H9 (cell line): ENCODE results near the gene OSCAR. TPM values are rescaled to one million over a fixed set of nuclear protein-coding genes. Genes with fewer than 3 reads are reported as not detected.

ENCODE experiments used
- DNase-seq: peaks from one replicate; pipeline ENCODE4 v3.0.0-alpha.2; 2017
- H2AFZ ChIP-seq: one replicate; pipeline ENCODE4 v1.6.1; 2013; ENCODE audit warnings: mild to moderate bottlenecking, low read length, control low read depth, moderate library complexity
- H2AK5ac ChIP-seq: 2 replicates; pipeline ENCODE4 v1.6.1; 2013; ENCODE audit warnings: low read length, control low read depth, mixed read lengths; ENCODE audit not compliant: insufficient read length
- H2BK120ac ChIP-seq: one replicate; pipeline ENCODE4 v1.6.1; 2013; ENCODE audit warnings: low read depth, mild to moderate bottlenecking, low read length, control low read depth, inconsistent platforms; ENCODE audit not compliant: poor library complexity, severe bottlenecking
- H2BK12ac ChIP-seq: 2 replicates; pipeline ENCODE4 v1.6.1; 2013; ENCODE audit warnings: low read length, control low read depth, mixed read lengths, low read depth; ENCODE audit not compliant: insufficient read length
- H2BK15ac ChIP-seq: 2 replicates; pipeline ENCODE4 v1.6.1; 2013; ENCODE audit warnings: low read depth, low read length, control low read depth
- H2BK20ac ChIP-seq: one replicate; pipeline ENCODE4 v1.6.1; 2013; ENCODE audit warnings: low read depth, mild to moderate bottlenecking, low read length, control low read depth, inconsistent platforms; ENCODE audit not compliant: poor library complexity, severe bottlenecking
- H2BK5ac ChIP-seq: 2 replicates; pipeline ENCODE4 v1.6.1; 2013; ENCODE audit warnings: low read length, control low read depth, mixed read lengths; ENCODE audit not compliant: insufficient read length
- H3K14ac ChIP-seq: 2 replicates; pipeline ENCODE4 v1.6.1; 2013; ENCODE audit warnings: low read length, control low read depth; ENCODE audit not compliant: insufficient read depth
- H3K18ac ChIP-seq: 2 replicates; pipeline ENCODE4 v1.6.1; 2013; ENCODE audit warnings: low read depth, mild to moderate bottlenecking, mixed read lengths, low read length, control low read depth; ENCODE audit not compliant: insufficient read length
- H3K23ac ChIP-seq: 2 replicates; pipeline ENCODE4 v1.6.1; 2013; ENCODE audit warnings: low read length, control low read depth, mixed read lengths, low read depth; ENCODE audit not compliant: insufficient read length
- H3K23me2 ChIP-seq: 2 replicates; pipeline ENCODE4 v1.6.1; 2013; ENCODE audit warnings: low read depth, mild to moderate bottlenecking, mixed read lengths, low read length, control low read depth; ENCODE audit not compliant: insufficient read length, poor library complexity, severe bottlenecking
- H3K27ac ChIP-seq: 2 replicates; pipeline ENCODE4 v1.5.1; 2013; ENCODE audit warnings: low read length, control low read depth, mixed read lengths, low read depth; ENCODE audit not compliant: insufficient read length
- H3K27me3 ChIP-seq: 2 replicates; pipeline ENCODE4 v1.6.1; 2013; ENCODE audit warnings: low read length, control low read depth, inconsistent platforms; ENCODE audit not compliant: insufficient read depth
- H3K4ac ChIP-seq: 2 replicates; pipeline ENCODE4 v1.6.1; 2013; ENCODE audit warnings: low read depth, mild to moderate bottlenecking, control low read depth, inconsistent platforms, low read length, moderate library complexity
- H3K4me1 ChIP-seq: 2 replicates; pipeline ENCODE4 v1.6.1; 2013; ENCODE audit warnings: low read length, control low read depth, inconsistent platforms; ENCODE audit not compliant: insufficient read depth
- H3K4me2 ChIP-seq: 2 replicates; pipeline ENCODE4 v1.6.1; 2013; ENCODE audit warnings: low read length, control low read depth, mixed read lengths; ENCODE audit not compliant: insufficient read length, insufficient read depth
- H3K56ac ChIP-seq: 2 replicates; pipeline ENCODE4 v1.6.1; 2013; ENCODE audit warnings: low read depth, mild to moderate bottlenecking, mixed read lengths, low read length, control low read depth; ENCODE audit not compliant: insufficient read length
- H3K79me1 ChIP-seq: 2 replicates; pipeline ENCODE4 v1.6.1; 2013; ENCODE audit warnings: low read depth, mild to moderate bottlenecking, moderate library complexity, low read length, control low read depth, inconsistent platforms; ENCODE audit not compliant: insufficient read depth, poor library complexity, severe bottlenecking
- H3K79me2 ChIP-seq: 2 replicates; pipeline ENCODE4 v1.6.1; 2013; ENCODE audit warnings: low read length, control low read depth, inconsistent platforms; ENCODE audit not compliant: insufficient read depth
- H3K9ac ChIP-seq: 2 replicates; pipeline ENCODE4 v1.6.1; 2013; ENCODE audit warnings: low read length, control low read depth, mixed read lengths; ENCODE audit not compliant: insufficient read length; ENCODE audit errors: extremely low read depth
- H3K9me3 ChIP-seq: one replicate; pipeline ENCODE4 v1.6.1; 2013; ENCODE audit warnings: low read depth, low read length, inconsistent platforms; ENCODE audit not compliant: control insufficient read depth
- H3T11ph ChIP-seq: one replicate; pipeline ENCODE4 v1.6.1; 2013; ENCODE audit warnings: mild to moderate bottlenecking, low read length, control low read depth, inconsistent platforms
- H4K20me1 ChIP-seq: one replicate; pipeline ENCODE4 v1.6.1; 2013; ENCODE audit not compliant: control insufficient read depth, insufficient read length, insufficient read depth
- H4K5ac ChIP-seq: 2 replicates; pipeline ENCODE4 v1.6.1; 2013; ENCODE audit warnings: low read depth, mild to moderate bottlenecking, mixed read lengths, low read length, control low read depth; ENCODE audit not compliant: insufficient read length
- H4K8ac ChIP-seq: replicated peaks from 2 replicates; pipeline ENCODE4 v1.6.1; 2013; ENCODE audit warnings: low read length, control low read depth, mixed read lengths, low read depth; ENCODE audit not compliant: insufficient read length
- H4K91ac ChIP-seq: 2 replicates; pipeline ENCODE4 v1.6.1; 2013; ENCODE audit warnings: low read depth, mild to moderate bottlenecking, moderate library complexity, mixed read lengths, low read length, control low read depth; ENCODE audit not compliant: insufficient read length
- H3K27ac Mint-ChIP-seq, 3 experiments: 2 replicates in 2 of 3; 3 replicates in 1 of 3; pipeline ENCODE4 v1.8.0; 2020 to 2021; ENCODE audit warnings: mixed read lengths in 3 of 3, mild to moderate bottlenecking in 1 of 3, moderate library complexity in 1 of 3
- H3K27me3 Mint-ChIP-seq: 2 replicates; pipeline ENCODE4 v1.8.0; 2021; ENCODE audit warnings: low read depth, mild to moderate bottlenecking, moderate library complexity, mixed read lengths
- H3K36me3 Mint-ChIP-seq, 3 experiments: 2 replicates in 2 of 3; 3 replicates in 1 of 3; pipeline ENCODE4 v1.8.0; 2020 to 2021; ENCODE audit warnings: low read depth in 3 of 3, mixed read lengths in 3 of 3; ENCODE audit not compliant: insufficient read depth in 1 of 3
- H3K4me1 Mint-ChIP-seq, 2 experiments: 2 replicates each; pipeline ENCODE4 v1.8.0; 2020; ENCODE audit warnings: mixed read lengths in 2 of 2
- H3K4me3 Mint-ChIP-seq, 2 experiments: 2 replicates in 1 of 2; 3 replicates in 1 of 2; pipeline ENCODE4 v1.8.0; 2020 to 2021; ENCODE audit warnings: mild to moderate bottlenecking in 2 of 2, mixed read lengths in 2 of 2, moderate library complexity in 1 of 2
- H3K9me3 Mint-ChIP-seq, 2 experiments: 2 replicates in 1 of 2; 3 replicates in 1 of 2; pipeline ENCODE4 v1.8.0; 2020; ENCODE audit warnings: mild to moderate bottlenecking in 2 of 2, mixed read lengths in 2 of 2, moderate library complexity in 1 of 2
- CTCF ChIP-seq: fragments of 200-600 bp; sonication (generic); conservative IDR thresholded peaks from 3 replicates; pipeline ENCODE4 v1.8.0; 2021; ENCODE audit warnings: antibody characterized with exemption, mild to moderate bottlenecking
- WGBS: extraction: QIAGEN DNeasy Blood & Tissue Kit; methylation state at CpG from one replicate; pipeline ENCODE4 v1.1.7; 2013; ENCODE audit warnings: missing lambda C conversion rate, low lambda C conversion rate, mixed read lengths; ENCODE audit not compliant: insufficient read length; ENCODE audit errors: extremely low coverage; 5-methylcytosine and 5-hydroxymethylcytosine counted together
- total RNA-seq: library from RNA; stranded (reverse); gene quantifications from 2 replicates; pipeline ENCODE4 v1.2.1, GENCODE V29; 2021

Gene OSCAR
- total RNA-seq, 1 experiment from 2014 or later, result 0.24 TPM

GRCh38 chr19:54062643-54063042 lies 38.0 kb downstream of the OSCAR start:
- Histone ChIP-seq H3K14ac (no peak overlapping the region), H3K27ac (no peak overlapping the region), H3K79me1 (no peaks in the 10 kb centered on the region), H3K23me2 (no peaks in the 10 kb centered on the region), H4K5ac (no peak overlapping the region), H2BK20ac (no peak overlapping the region), H3K18ac (no peak overlapping the region), H3K4me1 (no peaks in the 10 kb centered on the region; the same call in 1 of the 2 replicates), H4K91ac (no peak overlapping the region), H3K4me2 (no peak overlapping the region), H4K20me1 (no peaks in the 10 kb centered on the region), H3K56ac (no peak overlapping the region), H3K9me3 (no peaks in the 10 kb centered on the region), H3K9ac (no peak overlapping the region), H2BK120ac (no peak overlapping the region), H2BK12ac (no peak overlapping the region), H2BK15ac (no peak overlapping the region), H3K23ac (no peak overlapping the region), H3K27me3 (no peaks in the 10 kb centered on the region), H2AFZ (no peak overlapping the region), H3K79me2 (no peaks in the 10 kb centered on the region), H2AK5ac (no peak overlapping the region), H4K8ac (no peak overlapping the region), H3T11ph (no peak overlapping the region), H3K4ac (no peak overlapping the region), H2BK5ac (no peak overlapping the region)
- Mint-ChIP-seq H3K4me3 (no peak overlapping the region), H3K36me3 (no peaks in the 10 kb centered on the region), H3K27me3 (peaks cover 3% of the 10 kb centered on the region; the same call in 1 of the 2 replicates), H3K9me3 (no peaks in the 10 kb centered on the region; a peak in 1 of 5 replicates), H3K4me1 (peaks cover 2 to 6% of the 10 kb centered on the region in 2 experiments; a peak in 3 of 4 replicates), H3K27ac (no peak overlapping the region)
- DNase-seq, result no peak
- no CpG with 5 or more reads among the region's 9 CpGs for WGBS
- no peak for TF ChIP-seq CTCF
